Spleen (tissue), 11 donors: ENCODE measurements around the gene ZNF618. TPM values are rescaled to one million over a fixed set of nuclear protein-coding genes. Genes with fewer than 3 reads are reported as not detected.

Experiments
- DNase-seq: peaks from one replicate; pipeline ENCODE4 v3.0.0-alpha.2; 2020
- H3K27ac ChIP-seq, 8 donors: fragments of 200-600 bp; sonication (generic) in 7 of 8; 1 replicate in 4 of 8; 2 replicates in 4 of 8; pipeline versions ENCODE4 v1.5.0 to v1.8.0; 2016 to 2021; ENCODE audit warnings: inconsistent platforms in 4 of 8, mild to moderate bottlenecking in 4 of 8, moderate library complexity in 1 of 8
- H3K27me3 ChIP-seq, 7 donors: fragments of 200-600 bp; sonication (generic) in 6 of 7; replicated peaks in 1 of 7; 1 replicate in 4 of 7; 2 replicates in 3 of 7; pipeline versions ENCODE4 v1.5.0 to v1.8.0; 2016 to 2021; ENCODE audit warnings: inconsistent platforms in 3 of 7, mild to moderate bottlenecking in 1 of 7
- H3K36me3 ChIP-seq, 6 donors: fragments of 200-600 bp; sonication (generic) in 5 of 6; 1 replicate in 4 of 6; 2 replicates in 2 of 6; pipeline versions ENCODE4 v1.5.0 to v1.8.0; 2016 to 2021; ENCODE audit warnings: inconsistent platforms in 2 of 6
- H3K4me1 ChIP-seq, 6 donors: fragments of 200-600 bp; sonication (generic) in 5 of 6; 1 replicate in 3 of 6; 2 replicates in 3 of 6; pipeline versions ENCODE4 v1.5.0 to v1.8.0; 2016 to 2021; ENCODE audit warnings: inconsistent platforms in 3 of 6
- H3K4me3 ChIP-seq, 8 donors: fragments of 200-600 bp; sonication (generic) in 7 of 8; 1 replicate in 4 of 8; 2 replicates in 4 of 8; pipeline versions ENCODE4 v1.5.0 to v1.8.0; 2016 to 2021; ENCODE audit warnings: inconsistent platforms in 4 of 8, mild to moderate bottlenecking in 4 of 8, moderate library complexity in 2 of 8
- H3K9me3 ChIP-seq, 8 donors: fragments of 200-600 bp; sonication (generic) in 7 of 8; 1 replicate in 4 of 8; 2 replicates in 4 of 8; pipeline versions ENCODE4 v1.5.0 to v1.8.0; 2016 to 2021; ENCODE audit warnings: inconsistent platforms in 4 of 8
- POLR2A ChIP-seq, 3 donors: fragments of 450-650 bp; IDR thresholded peaks; one replicate each; pipeline ENCODE4 v1.5.1; 2017; ENCODE audit warnings: antibody characterized with exemption in 3 of 3, mild to moderate bottlenecking in 1 of 3
- POLR2AphosphoS5 ChIP-seq, 3 donors: sonication (generic); formaldehyde crosslinking; IDR thresholded peaks; one replicate each; pipeline ENCODE4 v1.5.1; 2017; ENCODE audit warnings: antibody characterized with exemption in 3 of 3
- WGBS, 5 donors: extraction: QIAGEN DNeasy Blood & Tissue Kit in 3 of 5; methylation state at CpG; one replicate each; pipeline versions ENCODE4 v1.1.5 to v1.1.7; 2013 to 2018; 5-methylcytosine and 5-hydroxymethylcytosine counted together
- intact Hi-C: fragments of 100-400 bp; cut with DNase I; formaldehyde crosslinking; loops from one replicate; pipeline ENCODE4 v1.15.0; 2023; ENCODE audit warnings: low total_unique reads
- polyA plus RNA-seq, 3 donors: library from polyadenylated mRNA; stranded (reverse); fragments of 200-250 nt; gene quantifications; one replicate each; pipeline ENCODE4 v1.2.1, GENCODE V29; 2013
- total RNA-seq, 7 donors: library from RNA; depleted of rRNA in 3 of 7; stranded (reverse); fragments of >200 nt in 3 of 7; fragmentation: NEBNext Ultra II Directional in 4 of 7; extraction: Animal tissue kit (Norgen Biotek cat#: 25700) in 4 of 7; gene quantifications; one replicate each; pipeline versions ENCODE4 v1.1.0 to v1.2.1, GENCODE V29; 2016 to 2021
- TF ChIP-seq, protein P1 (sequence below), 11 experiments: fragments of 200-600 bp in 7 of 11; fragments of 450-650 bp in 4 of 11; sonication (generic) in 4 of 11; IDR thresholded peaks in 8 of 11; conservative IDR thresholded peaks in 3 of 11; 1 replicate in 7 of 11; 2 replicates in 4 of 11; pipeline versions ENCODE4 v1.4.0 to v1.8.0; 2016 to 2021; ENCODE audit warnings: antibody characterized with exemption in 11 of 11, inconsistent platforms in 4 of 11, mild to moderate bottlenecking in 1 of 11
- donor health status: healthy with polysubstance abuse.
- donor health status: DM: no; HTN: no; CAD: no; lungs with moderate emphysema.
- donor health status: DM: no; HTN: no; CAD: no.
- donor health status: Bipolar disorder and iron deficiency.
- donor health status: healthy.
- donor health status: DM: no; HTN: no; CAD: no.
- donor health status: DM: yes; HTN: yes; CAD: no.

Gene ZNF618
- total and polyA plus RNA-seq, 10 donors: 0.58 to 14.8 (median 8.4) TPM

GRCh38 chr9:113945784-113946183 is 69.7 kb downstream of the ZNF618 start:
- 93 to 97% (median 95%) methylated on average over 8 of the region's 8 CpGs for WGBS, 5 donors
- Histone ChIP-seq H3K36me3 (no peaks in the 10 kb centered on the region), H3K4me3 (no peak overlapping the region), H3K9me3 (no peaks in the 10 kb centered on the region), H3K4me1 (peaks cover 0 to 7% (median 0%) of the 10 kb centered on the region in 6 donors), H3K27me3 (no peaks in the 10 kb centered on the region), H3K27ac (no peak overlapping the region)
- TF ChIP-seq, protein P1, sequence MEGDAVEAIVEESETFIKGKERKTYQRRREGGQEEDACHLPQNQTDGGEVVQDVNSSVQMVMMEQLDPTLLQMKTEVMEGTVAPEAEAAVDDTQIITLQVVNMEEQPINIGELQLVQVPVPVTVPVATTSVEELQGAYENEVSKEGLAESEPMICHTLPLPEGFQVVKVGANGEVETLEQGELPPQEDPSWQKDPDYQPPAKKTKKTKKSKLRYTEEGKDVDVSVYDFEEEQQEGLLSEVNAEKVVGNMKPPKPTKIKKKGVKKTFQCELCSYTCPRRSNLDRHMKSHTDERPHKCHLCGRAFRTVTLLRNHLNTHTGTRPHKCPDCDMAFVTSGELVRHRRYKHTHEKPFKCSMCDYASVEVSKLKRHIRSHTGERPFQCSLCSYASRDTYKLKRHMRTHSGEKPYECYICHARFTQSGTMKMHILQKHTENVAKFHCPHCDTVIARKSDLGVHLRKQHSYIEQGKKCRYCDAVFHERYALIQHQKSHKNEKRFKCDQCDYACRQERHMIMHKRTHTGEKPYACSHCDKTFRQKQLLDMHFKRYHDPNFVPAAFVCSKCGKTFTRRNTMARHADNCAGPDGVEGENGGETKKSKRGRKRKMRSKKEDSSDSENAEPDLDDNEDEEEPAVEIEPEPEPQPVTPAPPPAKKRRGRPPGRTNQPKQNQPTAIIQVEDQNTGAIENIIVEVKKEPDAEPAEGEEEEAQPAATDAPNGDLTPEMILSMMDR (IDR thresholded peaks at IDR 0.05 in 8 of 11, conservative IDR thresholded peaks at IDR 0.05 in 3 of 11): no peak
- TF ChIP-seq POLR2A (IDR thresholded peaks at IDR 0.05) (no peak), POLR2AphosphoS5 (IDR thresholded peaks at IDR 0.05) (no peak)
- intact Hi-C loops: no loop called here
- DNase-seq: no peak

GRCh38 chr9:113946496-113947115 is 70.5 kb downstream of the ZNF618 start:
- Histone ChIP-seq H3K27me3 (no peaks in the 10 kb centered on the region), H3K4me1 (peaks cover 0 to 5% (median 0%) of the 10 kb centered on the region in 6 donors), H3K4me3 (no peak overlapping the region), H3K36me3 (no peaks in the 10 kb centered on the region), H3K9me3 (no peaks in the 10 kb centered on the region), H3K27ac (no peak overlapping the region)
- WGBS, 5 donors: 93 to 97% (median 95%) methylated on average over 11 of the region's 11 CpGs
- intact Hi-C loops: no loop called here
- TF ChIP-seq, protein P1 (IDR thresholded peaks at IDR 0.05 in 8 of 11, conservative IDR thresholded peaks at IDR 0.05 in 3 of 11): no peak
- TF ChIP-seq POLR2A (IDR thresholded peaks at IDR 0.05) (no peak), POLR2AphosphoS5 (IDR thresholded peaks at IDR 0.05) (no peak)
- DNase-seq: no peak

- DNase-seq: no peak
- WGBS, 5 donors: 81 to 88% (median 83%) methylated on average over 8 of the region's 8 CpGs
- intact Hi-C loops: no loop called here
Observed at GRCh38 chr9:113947941-113948340, 71.8 kb downstream of the ZNF618 start.

DNA sequence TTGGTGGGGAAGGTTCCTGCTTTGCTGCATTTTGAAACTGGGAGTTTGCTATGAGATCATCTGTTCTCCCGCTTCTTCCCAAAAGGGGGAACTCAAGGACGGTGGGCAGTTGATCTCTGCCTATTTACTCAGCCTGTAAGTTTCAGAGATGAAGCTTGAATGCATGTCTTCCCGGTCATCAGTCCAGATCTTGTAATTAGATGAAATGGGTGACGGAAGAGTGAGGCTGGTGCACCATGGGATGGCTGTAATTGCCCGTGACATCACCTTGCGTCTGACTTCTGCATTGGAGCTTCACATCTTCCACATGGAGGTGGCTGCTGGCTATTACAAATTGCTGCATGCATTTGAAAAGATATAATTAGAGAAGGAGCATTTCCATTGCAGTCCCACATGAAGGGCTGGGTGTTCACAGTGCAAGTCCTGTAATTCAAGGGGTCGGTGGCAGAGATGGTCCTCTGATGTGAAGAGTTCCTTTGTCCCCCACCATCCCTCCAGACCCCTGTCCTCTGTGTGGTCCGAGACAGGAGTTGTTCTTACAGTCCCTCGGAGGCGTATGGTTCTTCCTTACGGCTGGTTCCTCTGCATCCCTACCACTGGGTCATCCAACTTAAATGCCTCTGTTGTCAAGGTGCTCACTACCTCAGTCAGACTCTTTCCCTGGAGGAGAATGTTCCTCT is 72.9 kb downstream of the ZNF618 start:
- no peak for TF ChIP-seq POLR2A (IDR thresholded peaks at IDR 0.05)
- no peak for TF ChIP-seq POLR2AphosphoS5 (IDR thresholded peaks at IDR 0.05)
- TF ChIP-seq, protein P1 (IDR thresholded peaks at IDR 0.05 in 8 of 11, conservative IDR thresholded peaks at IDR 0.05 in 3 of 11): no peak
- 75 to 89% (median 84%) methylated on average over 11 of the region's 11 CpGs for WGBS, 5 donors
- intact Hi-C loops: no loop called here
- H3K27ac ChIP-seq: no peak overlapping the region
- no peaks in the 10 kb centered on the region for H3K36me3 ChIP-seq
- no peak for DNase-seq
- H3K27me3 ChIP-seq: no peaks in the 10 kb centered on the region
- no peak overlapping the region for H3K4me3 ChIP-seq
- no peaks in the 10 kb centered on the region for H3K9me3 ChIP-seq
- no peaks in the 10 kb centered on the region for H3K4me1 ChIP-seq

More at GRCh38 chr9:113947941-113948340, 71.8 kb downstream of the ZNF618 start:
- H3K4me3 ChIP-seq: no peak overlapping the region
- TF ChIP-seq, protein P1 (IDR thresholded peaks at IDR 0.05 in 8 of 11, conservative IDR thresholded peaks at IDR 0.05 in 3 of 11): no peak
- TF ChIP-seq POLR2A (IDR thresholded peaks at IDR 0.05) (no peak), POLR2AphosphoS5 (IDR thresholded peaks at IDR 0.05) (no peak)
- H3K27me3 ChIP-seq: no peaks in the 10 kb centered on the region
- no peaks in the 10 kb centered on the region for H3K9me3 ChIP-seq
- H3K4me1 ChIP-seq: no peaks in the 10 kb centered on the region
- no peak overlapping the region for H3K27ac ChIP-seq
- H3K36me3 ChIP-seq: no peaks in the 10 kb centered on the region
